ENCODE measurements around the gene FTO. TPM values are rescaled to one million over a fixed set of nuclear protein-coding genes. Genes with fewer than 3 reads are reported as not detected.
"Not testable (repeated sequence)": the region's sequence is repeated elsewhere in the genome, so short reads cannot be mapped to it uniquely, and the experiment has no call there.

Gene FTO
- total RNA-seq, 1 donor from 2014 or later = 113 TPM

DNA sequence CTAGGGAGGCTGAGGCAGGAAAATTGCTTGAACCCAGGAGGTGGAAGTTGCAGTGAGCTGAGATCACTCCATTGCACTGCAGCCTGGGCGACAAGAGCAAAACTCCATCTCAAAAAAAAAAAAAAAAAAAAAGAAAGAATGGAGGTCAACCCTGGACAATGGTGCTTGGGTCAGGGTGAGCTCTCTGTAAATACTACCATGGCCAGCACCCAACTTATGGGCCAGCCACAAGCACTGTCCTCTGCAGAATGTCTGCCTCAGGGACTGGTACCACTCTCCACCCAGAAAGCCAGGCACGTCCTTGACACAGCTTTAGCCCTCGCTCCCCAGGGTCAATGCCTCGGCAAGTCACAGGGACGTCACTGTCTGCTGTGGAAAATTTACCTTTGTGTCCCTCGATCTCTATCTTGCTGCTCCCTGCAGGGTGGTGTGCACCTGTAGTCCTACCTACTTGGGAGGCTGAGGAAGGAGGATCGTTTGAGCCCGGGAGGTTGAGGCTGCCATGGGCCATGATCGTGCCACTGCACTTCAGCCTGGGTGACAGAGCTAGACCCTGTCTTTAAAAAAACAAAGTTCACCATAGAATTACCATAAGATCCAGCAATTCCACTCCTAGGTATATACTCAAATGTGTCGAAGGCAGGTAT lies 459.4 kb downstream of the FTO start:
- DNase-seq = no peak

DNA sequence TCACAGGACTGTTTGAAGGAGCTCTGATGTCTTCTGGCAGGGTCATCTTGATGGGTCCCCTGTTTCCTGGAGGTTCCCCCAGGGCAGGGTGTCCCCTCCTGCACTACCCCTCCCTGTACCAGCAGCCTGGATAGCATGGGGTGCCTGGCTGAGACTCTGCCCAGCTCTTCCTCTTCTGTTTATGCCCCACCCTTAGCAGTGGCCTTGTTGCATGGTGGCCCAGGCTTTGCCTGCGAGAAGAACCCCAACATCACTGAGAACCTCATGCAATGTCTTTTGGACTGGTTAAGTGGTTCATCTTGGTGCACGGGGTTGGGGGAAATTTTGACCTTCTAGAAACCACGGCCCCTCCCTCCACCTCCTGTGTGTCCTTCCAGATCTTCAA lies 460.8 kb downstream of the FTO start:
- no peak for DNase-seq

- no peak for DNase-seq
Observed at GRCh38 chr16:54165174-54165911, 461.4 kb downstream of the FTO start.

DNA sequence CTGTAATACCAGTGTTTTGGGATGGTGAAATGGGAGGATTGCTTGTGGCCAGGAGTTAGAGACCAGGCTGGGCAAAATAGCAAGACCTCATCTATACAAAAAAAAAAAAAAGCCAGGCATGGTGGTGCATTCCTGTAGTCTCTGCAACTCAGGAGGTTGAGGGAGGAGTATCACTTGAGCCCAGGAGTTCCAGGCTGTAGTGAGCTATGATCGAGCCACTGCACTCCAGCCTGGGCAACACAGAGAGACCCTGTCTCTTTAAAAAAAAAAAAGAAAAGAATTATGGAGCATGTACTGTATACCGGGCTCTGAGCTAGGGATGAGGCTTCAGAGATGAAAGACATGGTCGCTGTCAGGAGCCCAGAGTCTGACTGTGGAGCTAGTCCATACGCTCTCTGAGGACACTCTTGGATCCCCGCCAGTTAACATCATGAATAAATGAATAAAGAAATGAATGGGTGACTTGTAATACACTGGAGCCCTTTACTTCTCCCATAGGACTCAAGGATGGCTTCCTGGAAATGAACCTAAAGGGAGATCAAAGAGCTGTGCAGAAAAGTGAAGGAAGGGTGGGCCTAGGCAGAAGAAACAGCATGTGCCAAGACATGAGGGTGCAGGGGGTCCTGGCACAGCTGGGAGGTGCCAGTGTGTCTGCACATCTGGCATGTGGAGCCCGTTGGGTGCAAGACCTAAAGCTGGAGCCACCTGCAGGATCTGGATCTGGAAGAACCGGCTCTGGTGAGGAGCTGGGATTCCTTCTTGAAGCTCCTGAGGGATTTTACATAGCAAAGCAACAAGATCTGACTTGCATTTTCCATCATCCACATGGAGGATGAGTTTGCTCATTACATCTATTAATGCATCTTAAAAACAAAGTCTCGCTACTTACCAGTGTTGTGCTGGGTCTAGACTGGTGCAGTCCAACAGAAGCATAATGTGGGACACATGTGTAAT lies 462.2 kb downstream of the FTO start:
- peak; percentile 9 for DNase-seq

GRCh38 chr16:54169112-54169511 lies 465.2 kb downstream of the FTO start:
- no peak for DNase-seq

- no peak for DNase-seq
Observed at GRCh38 chr16:54171626-54172537, 467.9 kb downstream of the FTO start.

GRCh38 chr16:54173490-54173889 lies 469.5 kb downstream of the FTO start:
- no peak for DNase-seq

- peak; percentile 34 for DNase-seq
Observed at GRCh38 chr16:54174201-54174600, 470.2 kb downstream of the FTO start.

DNA sequence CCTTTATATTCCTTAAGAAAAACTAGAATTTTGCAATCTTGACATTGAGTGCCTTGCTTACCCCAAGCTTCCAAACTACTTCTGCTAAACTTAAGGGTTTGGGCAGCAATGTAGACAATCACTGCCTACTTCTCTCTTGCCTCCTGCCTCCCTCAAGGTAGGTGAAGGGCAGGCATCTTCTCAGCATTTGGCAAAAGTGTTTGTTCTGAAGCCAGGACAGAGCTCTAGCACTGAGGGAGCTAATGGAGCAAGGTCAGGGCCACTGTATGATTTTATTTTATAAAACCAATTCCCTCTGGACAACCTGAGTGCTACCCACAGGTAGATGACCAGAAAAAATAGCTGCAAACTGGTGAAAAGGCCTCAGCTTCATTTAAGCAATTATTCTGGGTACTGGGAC lies 470.8 kb downstream of the FTO start:
- no peak for DNase-seq

GRCh38 chr16:54175169-54175551 lies 471.2 kb downstream of the FTO start:
- no peak for DNase-seq

GRCh38 chr16:54175552-54176375 lies 471.8 kb downstream of the FTO start:
- no peak for DNase-seq

DNA sequence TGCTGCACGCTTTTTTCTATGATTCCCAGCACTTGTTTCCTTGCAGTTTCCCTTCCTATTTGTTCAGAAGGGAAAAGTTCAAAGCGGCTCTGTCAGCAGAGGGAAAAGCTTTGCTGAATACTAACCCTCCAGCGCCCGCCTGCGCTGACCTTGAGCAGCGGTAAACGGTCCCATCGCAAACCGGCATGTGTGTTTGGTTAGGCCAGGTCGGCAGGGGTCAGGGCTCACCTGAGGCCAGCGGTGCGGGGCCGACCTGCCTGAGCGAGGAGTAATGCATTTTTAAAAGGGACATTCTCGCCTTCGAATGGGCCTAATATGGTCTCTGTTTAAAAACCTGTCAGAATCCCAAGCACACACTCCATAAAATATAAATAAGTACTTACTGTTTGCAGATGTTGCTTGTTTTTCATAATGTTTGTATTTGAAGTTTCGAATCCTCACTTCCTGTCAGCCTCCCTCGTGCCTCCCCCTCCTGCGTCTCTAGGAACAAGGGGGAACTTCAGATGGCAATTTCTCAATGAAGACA lies 472.5 kb downstream of the FTO start:
- DNase-seq = peak; percentile 29

DNA sequence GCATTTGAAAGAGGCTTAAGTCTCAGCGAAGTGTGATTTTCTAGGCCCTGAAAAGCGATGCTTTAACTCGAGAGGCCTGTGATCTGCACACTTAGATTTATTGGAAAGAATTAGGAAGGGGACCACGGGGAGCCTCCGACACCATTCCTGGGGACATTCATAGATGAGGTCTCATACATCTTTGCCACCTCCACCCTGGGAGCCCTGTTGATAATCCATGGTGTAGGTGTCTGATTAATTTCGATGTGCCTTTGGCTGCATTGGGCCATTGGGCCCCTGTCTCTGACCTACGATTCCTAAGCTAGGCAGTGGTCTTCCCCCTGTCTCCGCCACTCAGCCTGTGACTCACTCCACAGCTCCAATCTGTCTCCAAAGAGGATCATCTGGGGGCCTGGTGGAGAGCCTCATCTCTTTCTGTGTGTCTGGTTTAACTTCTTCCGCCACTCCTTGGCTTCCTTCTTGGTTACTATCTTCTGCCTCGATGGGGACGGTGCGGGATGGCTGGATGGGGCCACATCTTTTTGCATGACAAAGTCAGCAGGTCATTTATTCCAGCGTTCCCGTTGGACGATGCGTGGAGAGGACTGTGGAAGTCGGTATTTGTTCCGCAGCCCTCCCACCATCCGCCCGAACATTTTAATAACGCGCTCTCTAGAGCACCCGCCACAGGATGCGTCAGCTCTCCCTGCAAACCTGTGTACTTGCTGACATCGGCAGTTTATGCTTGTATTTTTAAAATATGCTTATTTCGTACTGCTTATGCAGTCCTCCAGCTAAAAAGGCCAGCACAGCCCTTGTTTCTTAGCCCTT lies 473.3 kb downstream of the FTO start:
- no peak for DNase-seq

DNA sequence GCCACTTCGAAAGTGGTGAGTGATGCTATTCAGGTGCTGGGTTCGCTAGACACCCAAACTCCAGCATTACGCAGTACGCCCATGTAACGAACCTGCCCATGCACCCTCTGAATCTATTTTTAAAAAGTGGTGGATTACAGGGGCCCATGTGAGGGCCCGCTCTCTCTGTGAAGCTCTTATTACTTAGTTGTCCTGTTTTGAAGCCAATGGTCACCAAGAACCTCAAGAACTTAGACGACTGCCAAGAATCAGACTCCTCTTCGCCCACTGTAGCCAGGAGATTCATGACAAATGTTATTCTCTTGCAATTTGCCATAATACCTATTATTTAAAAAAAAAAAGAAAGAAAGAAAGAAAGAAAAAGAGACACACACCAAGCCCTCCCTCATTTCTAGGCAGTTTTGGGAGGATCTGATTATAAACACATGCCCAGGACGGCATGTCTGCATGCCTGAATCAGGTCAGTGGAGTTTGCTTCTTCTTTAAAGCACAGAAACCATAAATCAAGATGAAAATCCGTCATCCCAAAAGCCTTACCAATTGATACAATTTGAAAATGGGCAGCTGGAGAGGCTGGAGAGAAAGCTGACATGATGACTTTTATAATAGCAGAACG lies 474.0 kb downstream of the FTO start:
- DNase-seq = no peak

DNA sequence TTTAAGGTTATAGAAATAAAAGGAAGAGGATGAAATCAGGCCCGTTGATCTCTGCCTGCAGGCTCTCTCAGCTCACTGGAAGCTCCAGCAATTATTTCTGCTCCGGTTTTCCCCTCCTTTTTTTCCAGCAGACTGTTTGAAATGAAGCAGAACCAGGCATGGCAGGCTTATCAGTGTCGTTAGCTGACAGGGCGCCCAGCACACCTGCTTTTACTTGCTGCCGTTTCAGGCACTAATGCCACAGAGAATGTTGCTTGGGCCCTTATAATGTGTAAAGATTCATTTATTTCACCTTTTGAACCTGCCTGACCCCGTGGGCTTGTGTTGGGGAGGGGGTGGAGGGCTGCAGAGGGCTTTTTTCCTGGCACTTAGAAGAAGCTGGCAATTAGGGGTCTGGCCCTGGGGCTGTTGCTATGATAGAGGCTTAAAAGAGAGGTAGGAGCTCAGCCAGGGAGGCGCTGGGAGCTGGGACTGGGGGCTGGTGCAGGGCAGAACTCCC lies 474.6 kb downstream of the FTO start:
- no peak for DNase-seq

GRCh38 chr16:54180421-54181359 lies 476.7 kb downstream of the FTO start:
- DNase-seq = no peak

DNA sequence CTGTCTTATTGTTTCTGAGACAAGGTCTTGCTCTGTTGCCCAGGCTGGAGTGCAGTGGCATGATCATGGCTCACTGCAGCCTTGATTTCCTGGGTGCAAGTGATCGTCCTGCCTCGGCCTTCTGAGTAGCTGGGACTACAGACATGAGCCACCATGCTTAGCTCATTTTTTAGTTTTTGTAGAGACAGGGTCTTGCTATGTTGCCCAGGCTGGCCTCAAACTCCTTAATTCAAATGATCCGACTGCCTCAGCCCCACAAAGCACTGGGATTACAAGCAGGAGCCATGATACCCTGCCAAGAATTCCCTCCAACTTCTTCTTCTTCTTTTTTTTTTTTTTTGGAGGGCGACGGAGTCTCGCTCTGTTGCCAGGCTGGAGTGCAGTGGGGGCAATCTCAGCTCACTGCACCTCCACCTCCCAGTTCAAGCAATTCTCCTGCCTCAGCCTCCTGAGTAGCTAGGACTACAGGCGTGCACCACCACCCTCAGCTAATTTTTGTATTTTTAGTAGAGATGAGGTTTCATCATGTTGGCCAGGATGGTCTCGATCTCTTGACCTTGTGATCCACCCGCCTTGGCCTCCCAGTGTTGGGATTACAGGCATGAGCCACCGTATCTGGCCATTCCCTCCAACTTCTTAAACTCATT lies 477.9 kb downstream of the FTO start:
- DNase-seq = not testable (repeated sequence)
